Measurements from ENCODE around the gene RPS26.

DNA sequence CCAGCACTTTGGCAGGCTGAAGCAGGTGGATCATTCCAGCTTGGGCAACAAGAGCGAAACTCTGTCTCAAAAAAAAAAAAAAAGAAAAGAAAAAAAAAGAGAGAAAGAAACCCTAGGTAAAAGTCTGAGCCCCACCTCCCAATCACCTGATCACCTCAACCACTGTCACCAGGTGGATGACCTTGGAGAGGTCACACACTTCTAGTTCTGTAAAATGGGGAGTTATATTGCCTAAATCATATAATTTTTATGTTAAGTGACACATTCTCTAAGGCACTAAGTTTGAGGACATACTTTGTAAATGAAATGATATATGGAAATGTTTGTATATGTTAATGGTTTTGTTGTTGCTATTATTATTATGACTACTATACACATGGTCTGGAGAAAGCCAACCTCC lies 36.7 kb downstream of the RPS26 start:
- TF ChIP-seq, protein P1, sequence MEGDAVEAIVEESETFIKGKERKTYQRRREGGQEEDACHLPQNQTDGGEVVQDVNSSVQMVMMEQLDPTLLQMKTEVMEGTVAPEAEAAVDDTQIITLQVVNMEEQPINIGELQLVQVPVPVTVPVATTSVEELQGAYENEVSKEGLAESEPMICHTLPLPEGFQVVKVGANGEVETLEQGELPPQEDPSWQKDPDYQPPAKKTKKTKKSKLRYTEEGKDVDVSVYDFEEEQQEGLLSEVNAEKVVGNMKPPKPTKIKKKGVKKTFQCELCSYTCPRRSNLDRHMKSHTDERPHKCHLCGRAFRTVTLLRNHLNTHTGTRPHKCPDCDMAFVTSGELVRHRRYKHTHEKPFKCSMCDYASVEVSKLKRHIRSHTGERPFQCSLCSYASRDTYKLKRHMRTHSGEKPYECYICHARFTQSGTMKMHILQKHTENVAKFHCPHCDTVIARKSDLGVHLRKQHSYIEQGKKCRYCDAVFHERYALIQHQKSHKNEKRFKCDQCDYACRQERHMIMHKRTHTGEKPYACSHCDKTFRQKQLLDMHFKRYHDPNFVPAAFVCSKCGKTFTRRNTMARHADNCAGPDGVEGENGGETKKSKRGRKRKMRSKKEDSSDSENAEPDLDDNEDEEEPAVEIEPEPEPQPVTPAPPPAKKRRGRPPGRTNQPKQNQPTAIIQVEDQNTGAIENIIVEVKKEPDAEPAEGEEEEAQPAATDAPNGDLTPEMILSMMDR (IDR thresholded peaks at IDR 0.05) = no peak
- TF ChIP-seq EP300 (IDR thresholded peaks at IDR 0.05; ENCODE audit: low read depth) (no peak), POLR2A (IDR thresholded peaks at IDR 0.05) (no peak)
